Measurements from ENCODE around the gene IL17C. TPM values are rescaled to one million over a fixed set of nuclear protein-coding genes. Genes with fewer than 3 reads are reported as not detected.

The IL17C gene
- polyA plus RNA-seq, 1 of the 3 experiments (the other 2 are of a cell fraction) = 0.07 TPM

DNA sequence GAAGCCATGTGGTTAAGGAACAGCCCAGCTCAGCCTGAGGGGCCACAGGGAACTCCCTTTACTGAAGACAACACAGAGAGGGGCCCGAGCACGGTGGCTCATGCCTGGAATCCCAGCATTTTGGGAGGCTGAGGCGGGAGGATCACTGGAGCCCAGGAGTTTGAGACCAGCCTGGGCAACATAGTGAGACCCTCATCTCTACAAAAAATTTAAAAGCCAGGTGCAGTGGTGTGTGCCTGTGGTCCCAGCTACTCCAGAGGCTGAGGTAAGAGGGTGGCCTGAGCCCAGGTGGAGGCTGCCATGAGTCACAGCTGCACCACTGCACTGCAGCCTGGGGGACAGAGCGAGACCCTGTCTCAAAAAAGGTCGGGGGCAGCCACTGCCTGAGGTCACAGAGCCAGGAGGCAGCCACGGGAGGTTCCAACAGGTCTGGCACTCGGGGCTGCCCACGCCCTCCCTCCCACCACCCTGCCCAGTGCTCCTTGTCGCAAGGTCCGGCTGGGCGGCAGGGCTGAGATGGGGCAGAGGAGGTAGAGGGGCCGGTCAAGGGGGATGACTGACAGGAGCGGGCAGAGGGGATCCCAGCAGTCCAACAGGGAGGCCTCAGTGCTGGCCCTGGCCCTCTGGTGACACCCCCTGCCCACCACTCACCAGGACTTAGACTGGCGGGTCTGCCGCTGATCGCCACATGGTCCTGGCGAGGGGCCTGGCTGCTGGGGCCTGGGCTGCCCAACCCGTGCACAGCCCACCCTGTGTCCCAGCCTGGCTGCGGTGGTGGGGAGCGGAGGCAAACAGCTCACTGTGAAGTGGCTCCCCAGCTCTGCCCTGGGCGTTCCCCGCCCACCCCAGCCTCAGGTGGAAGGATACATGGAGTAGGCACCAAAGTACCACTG is 9.1 kb downstream of the IL17C start (continued):
- TF ChIP-seq RAD21 (IDR thresholded peaks at IDR 0.05; ENCODE audit: low read length) (no peak), GABPA (IDR thresholded peaks at IDR 0.05; ENCODE audit: low read depth) (no peak), YY1 (IDR thresholded peaks at IDR 0.05; ENCODE audit: low read depth) (no peak)
- TF ChIP-seq, protein P1, sequence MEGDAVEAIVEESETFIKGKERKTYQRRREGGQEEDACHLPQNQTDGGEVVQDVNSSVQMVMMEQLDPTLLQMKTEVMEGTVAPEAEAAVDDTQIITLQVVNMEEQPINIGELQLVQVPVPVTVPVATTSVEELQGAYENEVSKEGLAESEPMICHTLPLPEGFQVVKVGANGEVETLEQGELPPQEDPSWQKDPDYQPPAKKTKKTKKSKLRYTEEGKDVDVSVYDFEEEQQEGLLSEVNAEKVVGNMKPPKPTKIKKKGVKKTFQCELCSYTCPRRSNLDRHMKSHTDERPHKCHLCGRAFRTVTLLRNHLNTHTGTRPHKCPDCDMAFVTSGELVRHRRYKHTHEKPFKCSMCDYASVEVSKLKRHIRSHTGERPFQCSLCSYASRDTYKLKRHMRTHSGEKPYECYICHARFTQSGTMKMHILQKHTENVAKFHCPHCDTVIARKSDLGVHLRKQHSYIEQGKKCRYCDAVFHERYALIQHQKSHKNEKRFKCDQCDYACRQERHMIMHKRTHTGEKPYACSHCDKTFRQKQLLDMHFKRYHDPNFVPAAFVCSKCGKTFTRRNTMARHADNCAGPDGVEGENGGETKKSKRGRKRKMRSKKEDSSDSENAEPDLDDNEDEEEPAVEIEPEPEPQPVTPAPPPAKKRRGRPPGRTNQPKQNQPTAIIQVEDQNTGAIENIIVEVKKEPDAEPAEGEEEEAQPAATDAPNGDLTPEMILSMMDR (IDR thresholded peaks at IDR 0.05) = no peak

DNA sequence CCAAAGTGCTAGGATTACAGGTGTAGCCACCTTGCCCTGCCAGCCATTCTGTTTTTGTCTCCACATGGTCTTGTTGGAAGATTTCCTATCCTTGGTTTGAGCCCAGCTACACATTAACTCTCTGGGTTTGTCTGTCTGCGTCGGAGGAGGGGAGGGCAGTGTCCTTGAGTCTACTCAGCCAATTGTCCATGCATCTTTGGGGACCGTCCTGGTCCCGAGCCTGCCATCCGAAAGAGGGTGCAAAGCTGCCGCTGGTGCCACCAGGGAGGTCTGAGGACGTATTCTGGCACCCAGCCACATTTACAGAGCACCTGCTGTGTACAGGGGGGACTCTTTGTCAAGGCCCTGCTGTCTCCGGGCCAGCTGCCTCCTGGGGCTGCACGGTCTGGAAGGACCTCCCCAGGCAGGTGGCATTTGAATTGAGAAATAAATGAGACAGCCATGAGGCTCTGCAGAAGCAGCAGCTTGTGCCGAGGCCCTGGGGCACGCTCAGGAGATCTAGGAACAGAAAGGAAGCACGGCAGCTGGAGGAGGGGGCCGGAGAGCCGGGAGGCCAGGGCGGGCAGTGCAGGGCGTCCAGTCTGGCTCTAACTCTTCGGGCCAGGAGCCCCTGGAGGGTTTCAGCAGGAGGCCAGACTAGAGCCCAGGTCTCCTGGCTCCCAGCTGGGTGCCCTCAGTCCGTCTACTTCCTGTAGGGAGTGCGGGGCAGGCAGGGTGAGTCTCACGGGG is 11.0 kb downstream of the IL17C start:
- H3K4me3 ChIP-seq (ENCODE audit: low read depth in 2 of 2, low read length in 1 of 2) = peak overlapping the region in 1 of 2 experiments; percentile 78; a peak in 2 of 4 replicates
- POLR2A ChIA-PET = interaction anchor here (1.3 kb wide), 1 partner anchor 10 kb away, joined by 3 read pairs; no protein-coding TSS in a partner anchor

More for the DNA sequence above, 11.0 kb downstream of the IL17C start:
- H3K4me1 ChIP-seq (ENCODE audit: control insufficient read depth in 1 of 2, insufficient read depth in 2 of 2, low read depth in 1 of 2, low read length in 1 of 2) = peaks cover 4 to 10% of the 10 kb centered on the region in 2 experiments; a peak in 2 of 4 replicates
- no peak for DNase-seq
- peak overlapping the region; percentile 96; the same call in 1 of the 2 replicates for H3K4me2 ChIP-seq
- H3K27ac ChIP-seq (ENCODE audit: low read depth in 2 of 2, low read length in 1 of 2) = no peak overlapping the region; a peak in 1 of 4 replicates
- H3K9ac ChIP-seq = no peak overlapping the region
- no peaks in the 10 kb centered on the region for H3K36me3 ChIP-seq (replicated peaks in 1 of 2; ENCODE audit: control insufficient read depth in 1 of 2, insufficient read depth in 2 of 2, low read length in 1 of 2)
- H3K9me2 ChIP-seq = no peaks in the 10 kb centered on the region
- H3K79me2 ChIP-seq (ENCODE audit: insufficient read depth) = no peaks in the 10 kb centered on the region
- H3K27me3 ChIP-seq (ENCODE audit: insufficient read depth) = no peaks in the 10 kb centered on the region
- WGBS (ENCODE audit: low lambda C conversion rate) = 87% methylated on average over 16 of the region's 20 CpGs
- no peaks in the 10 kb centered on the region for H3F3A ChIP-seq (replicated peaks; ENCODE audit: insufficient read depth)
- TF ChIP-seq EP300 (IDR thresholded peaks at IDR 0.05; ENCODE audit: borderline replicate concordance in 1 of 2, low read depth in 1 of 2, low read length in 1 of 2) (no peak), POLR2AphosphoS5 (IDR thresholded peaks at IDR 0.05; ENCODE audit: low read depth, low read length) (no peak), FOSL2 (IDR thresholded peaks at IDR 0.05; ENCODE audit: borderline replicate concordance, low read depth) (no peak), RFX5 (IDR thresholded peaks at IDR 0.05; ENCODE audit: low read length) (no peak), MXI1 (IDR thresholded peaks at IDR 0.05; ENCODE audit: low read depth, low read length) (no peak), SMC3 (IDR thresholded peaks at IDR 0.05; ENCODE audit: low read depth, low read length) (no peak), RXRA (IDR thresholded peaks at IDR 0.05; ENCODE audit: borderline replicate concordance, low read depth) (no peak)
- TF ChIP-seq, protein P2, sequence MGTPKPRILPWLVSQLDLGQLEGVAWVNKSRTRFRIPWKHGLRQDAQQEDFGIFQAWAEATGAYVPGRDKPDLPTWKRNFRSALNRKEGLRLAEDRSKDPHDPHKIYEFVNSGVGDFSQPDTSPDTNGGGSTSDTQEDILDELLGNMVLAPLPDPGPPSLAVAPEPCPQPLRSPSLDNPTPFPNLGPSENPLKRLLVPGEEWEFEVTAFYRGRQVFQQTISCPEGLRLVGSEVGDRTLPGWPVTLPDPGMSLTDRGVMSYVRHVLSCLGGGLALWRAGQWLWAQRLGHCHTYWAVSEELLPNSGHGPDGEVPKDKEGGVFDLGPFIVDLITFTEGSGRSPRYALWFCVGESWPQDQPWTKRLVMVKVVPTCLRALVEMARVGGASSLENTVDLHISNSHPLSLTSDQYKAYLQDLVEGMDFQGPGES (IDR thresholded peaks at IDR 0.05; ENCODE audit: low read depth, low read length) = no peak
- TF ChIP-seq, protein P3, sequence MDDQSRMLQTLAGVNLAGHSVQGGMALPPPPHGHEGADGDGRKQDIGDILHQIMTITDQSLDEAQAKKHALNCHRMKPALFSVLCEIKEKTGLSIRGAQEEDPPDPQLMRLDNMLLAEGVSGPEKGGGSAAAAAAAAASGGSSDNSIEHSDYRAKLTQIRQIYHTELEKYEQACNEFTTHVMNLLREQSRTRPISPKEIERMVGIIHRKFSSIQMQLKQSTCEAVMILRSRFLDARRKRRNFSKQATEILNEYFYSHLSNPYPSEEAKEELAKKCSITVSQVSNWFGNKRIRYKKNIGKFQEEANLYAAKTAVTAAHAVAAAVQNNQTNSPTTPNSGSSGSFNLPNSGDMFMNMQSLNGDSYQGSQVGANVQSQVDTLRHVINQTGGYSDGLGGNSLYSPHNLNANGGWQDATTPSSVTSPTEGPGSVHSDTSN (IDR thresholded peaks at IDR 0.05) = no peak
- TF ChIP-seq, protein P4, sequence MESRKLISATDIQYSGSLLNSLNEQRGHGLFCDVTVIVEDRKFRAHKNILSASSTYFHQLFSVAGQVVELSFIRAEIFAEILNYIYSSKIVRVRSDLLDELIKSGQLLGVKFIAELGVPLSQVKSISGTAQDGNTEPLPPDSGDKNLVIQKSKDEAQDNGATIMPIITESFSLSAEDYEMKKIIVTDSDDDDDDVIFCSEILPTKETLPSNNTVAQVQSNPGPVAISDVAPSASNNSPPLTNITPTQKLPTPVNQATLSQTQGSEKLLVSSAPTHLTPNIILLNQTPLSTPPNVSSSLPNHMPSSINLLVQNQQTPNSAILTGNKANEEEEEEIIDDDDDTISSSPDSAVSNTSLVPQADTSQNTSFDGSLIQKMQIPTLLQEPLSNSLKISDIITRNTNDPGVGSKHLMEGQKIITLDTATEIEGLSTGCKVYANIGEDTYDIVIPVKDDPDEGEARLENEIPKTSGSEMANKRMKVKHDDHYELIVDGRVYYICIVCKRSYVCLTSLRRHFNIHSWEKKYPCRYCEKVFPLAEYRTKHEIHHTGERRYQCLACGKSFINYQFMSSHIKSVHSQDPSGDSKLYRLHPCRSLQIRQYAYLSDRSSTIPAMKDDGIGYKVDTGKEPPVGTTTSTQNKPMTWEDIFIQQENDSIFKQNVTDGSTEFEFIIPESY (IDR thresholded peaks at IDR 0.05; ENCODE audit: borderline replicate concordance, low read depth) = no peak
- CTCF ChIA-PET = interaction anchor here (0.7 to 1.9 kb wide), 6 partner anchors 10 to 134 kb away, joined by 3 to 6 read pairs (median 3); partner anchors contain the start of gene MVD
- H4K20me1 ChIP-seq (ENCODE audit: insufficient read depth) = no peaks in the 10 kb centered on the region
- H3K9me3 ChIP-seq = no peaks in the 10 kb centered on the region
- no peak overlapping the region for H2AFZ ChIP-seq (ENCODE audit: low read depth)

All from SK-N-SH (cell line).